Measurements from ENCODE around the gene TRAPPC12.
A peak's percentile ranks its signal among the peaks of the same experiment; 100 is the strongest.
"Not testable (repeated sequence)": the region's sequence is repeated elsewhere in the genome, so short reads cannot be mapped to it uniquely, and the experiment has no call there.

TRAPPC12 gene

DNA sequence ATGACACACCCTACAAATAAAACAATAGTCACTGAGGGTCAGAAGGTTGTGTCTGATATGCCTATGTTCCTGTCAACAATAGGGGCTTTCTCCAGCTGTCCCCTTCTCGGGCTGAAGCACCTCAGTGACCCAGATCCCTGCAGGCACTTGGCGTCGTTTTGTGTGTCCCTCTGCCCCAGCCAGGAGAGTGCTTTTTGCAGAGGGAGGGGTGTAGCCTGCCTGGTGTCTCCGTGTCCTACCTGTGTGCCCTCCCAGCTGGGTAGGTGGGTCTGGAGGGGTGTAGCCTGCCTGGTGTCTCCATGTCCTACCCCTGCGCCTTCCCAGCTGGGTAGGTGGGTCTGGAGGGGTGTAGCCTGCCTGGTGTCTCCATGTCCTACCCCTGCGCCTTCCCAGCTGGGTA lies 74.5 kb downstream of the TRAPPC12 start:
- not testable (repeated sequence) for DNase-seq (ENCODE audit: low read depth)

DNA sequence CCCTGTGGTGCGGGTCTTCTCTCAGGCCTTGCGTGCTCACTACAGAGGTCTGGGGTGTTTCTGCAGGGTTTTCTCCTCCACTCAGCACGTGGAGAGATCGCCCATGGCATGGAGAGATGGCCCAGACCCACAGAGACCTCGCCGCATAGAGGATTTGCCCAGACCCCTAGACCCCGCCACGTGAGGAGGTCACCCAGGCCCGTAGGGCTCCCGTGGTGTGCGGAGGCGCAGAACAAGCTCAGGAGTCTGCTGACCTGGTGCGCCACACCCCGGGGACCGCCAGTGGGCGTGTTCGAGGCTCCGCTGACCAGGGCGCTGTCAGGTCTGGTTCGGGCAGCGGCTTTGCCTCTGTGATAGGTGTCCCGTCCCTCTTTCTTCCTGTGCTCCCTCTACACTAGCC lies 75.3 kb downstream of the TRAPPC12 start:
- DNase-seq (ENCODE audit: low read depth), result no peak

DNA sequence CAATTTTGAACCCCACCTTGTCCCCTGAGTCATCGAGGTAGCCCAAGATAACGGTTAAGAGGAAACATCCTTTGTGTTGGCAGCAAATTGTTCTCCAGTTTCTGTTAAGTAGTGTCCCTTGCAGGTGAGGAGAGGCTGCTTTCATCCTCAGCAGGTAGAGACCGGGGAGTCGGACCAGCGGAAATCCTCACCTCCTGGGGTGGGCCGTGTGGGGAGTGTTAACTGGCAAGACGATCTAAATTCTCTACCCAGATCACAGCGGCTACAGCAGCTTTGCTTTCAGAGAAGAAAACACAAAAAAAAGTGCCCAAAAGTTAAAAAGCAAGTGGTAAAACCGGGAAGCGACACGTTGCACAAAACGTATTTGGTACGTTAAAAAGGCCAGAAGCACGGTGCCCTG lies 76.6 kb downstream of the TRAPPC12 start:
- no peak for DNase-seq (ENCODE audit: low read depth)

DNA sequence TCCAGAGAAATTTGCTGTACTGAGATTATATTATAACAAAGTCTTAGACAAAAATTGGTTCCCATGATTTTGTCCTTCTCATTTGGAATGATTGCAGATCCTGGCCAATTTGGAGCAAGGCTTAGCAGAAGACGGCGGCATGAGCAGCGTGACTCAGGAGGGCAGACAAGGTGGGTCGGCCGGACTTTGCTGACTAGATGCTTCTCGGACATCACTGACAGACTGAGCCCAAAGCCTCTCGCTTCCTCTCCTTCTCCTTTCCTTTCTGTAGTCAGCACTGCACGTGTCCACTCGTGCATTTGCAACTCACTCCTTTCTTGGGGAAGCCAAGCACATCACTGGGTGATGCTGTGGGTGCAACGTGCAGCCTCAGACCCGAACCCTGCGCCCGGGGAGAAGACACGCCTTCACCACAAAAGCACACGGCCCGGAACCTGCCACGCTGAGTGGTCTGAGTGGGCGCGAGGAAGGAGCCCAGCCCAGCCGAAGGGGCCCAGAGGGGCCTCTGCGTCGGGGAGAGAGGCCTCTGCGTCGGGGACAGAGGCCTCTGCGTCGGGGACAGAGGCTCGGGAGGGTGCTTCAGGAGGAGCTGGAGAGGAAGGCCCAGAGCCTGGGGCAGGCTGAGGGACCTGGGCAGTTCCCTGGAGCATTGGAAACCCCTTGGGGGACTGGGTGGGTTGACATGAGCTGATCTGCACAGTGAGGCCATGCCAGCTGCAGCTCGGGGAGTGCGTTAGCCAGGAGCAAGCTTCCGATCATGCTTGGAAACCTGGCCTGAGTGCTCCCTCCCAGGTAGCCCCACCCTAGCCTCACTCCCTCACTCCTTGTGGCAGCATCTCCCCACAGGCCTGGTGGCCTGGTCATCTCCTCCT lies 78.3 kb downstream of the TRAPPC12 start:
- no peak for DNase-seq (ENCODE audit: low read depth)

DNA sequence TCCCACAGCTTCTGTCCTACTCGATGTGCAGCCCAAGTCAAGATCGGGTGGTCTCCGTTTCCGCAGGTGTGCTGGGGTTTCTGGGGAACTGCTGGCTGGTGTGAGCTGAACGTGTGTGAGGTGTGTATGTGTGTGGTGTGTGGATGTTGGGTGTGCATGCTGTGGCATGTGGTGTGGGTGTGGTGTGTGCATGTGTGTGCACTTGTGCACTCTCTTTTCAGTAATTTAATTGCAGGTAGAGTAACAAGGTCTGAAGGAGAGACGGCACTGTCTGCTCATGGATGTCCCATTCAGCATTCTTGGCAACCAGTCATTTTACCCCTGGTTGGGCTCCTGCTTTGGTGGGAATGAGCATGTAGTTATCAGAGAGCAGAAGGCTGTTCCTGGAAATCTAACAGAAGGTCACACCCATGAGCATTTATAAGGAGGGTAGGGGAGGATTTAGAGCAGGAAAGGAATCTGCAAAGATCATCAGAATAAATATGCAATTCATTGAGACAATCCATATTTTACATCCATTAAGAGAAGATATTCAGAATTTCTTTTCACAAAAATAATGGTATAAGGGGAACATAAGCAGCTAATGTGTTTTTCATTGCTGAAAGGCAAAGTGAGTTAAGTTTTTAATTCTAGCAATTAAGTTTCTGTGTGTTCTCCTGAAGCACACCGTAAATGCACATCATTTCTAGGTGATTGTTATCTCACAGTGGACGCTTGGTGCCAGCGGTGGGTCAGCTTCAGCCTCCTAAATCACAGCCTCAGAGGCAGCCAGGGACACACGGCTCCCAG lies 79.1 kb downstream of the TRAPPC12 start:
- DNase-seq (ENCODE audit: low read depth), result no peak

DNA sequence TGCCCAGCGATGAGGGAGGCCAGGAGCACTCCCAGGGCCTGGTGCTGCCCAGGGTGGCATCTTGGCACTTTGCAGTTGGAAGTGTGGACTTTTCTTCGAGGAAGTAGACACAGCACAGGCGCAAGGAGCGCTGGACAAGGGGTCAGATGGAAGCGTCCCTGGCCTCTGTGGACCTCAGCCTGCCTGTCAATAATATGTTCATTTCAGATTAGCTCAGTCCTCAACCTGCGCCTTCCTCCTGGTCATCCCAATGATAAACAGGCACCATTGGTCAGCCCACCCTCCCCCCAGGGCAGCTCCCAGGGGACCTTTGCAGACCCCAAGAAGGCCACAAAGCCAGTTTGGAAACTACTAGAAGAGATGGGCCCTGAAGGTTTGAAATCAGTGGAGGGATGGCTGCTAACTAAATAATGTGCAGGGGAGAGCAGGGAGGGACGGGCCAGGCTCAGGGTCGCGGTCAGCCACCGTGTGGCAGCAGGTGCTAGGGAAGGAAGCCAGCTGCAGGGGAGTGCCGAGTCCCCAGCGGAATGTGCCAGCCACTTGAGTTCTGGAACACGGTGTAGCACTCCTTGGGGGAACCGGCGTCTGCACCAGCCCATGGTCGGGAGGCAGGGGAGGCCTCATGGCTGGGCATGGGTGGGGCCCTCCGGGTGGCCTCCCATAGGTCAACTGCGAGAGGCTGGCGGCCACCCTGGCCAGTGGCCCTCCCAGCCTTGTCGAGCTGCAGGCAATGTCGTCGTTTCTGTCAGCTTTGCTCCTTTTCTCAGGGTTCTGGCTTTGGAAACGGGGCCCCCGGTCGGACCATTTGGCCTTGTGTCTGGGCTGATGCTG lies 79.9 kb downstream of the TRAPPC12 start:
- no peak for DNase-seq (ENCODE audit: low read depth)

DNA sequence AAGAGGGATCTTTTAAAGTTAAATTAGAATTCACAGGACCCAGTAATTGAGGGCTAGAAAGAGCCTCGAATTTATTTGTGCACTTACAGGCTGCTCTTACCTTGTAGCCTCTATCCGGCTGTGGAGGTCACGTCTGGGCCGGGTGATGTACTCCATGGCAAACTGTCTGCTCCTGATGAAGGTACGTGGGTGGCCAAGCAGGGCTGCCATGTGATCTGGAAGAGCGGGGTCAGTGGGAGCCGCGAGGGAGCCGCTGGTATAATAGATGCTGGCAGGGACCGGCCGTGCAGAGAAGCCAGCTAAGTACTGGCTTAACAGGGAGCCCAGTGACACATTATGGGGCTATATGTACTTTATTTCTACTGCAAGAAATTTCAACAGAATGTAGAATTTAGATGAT lies 80.7 kb downstream of the TRAPPC12 start:
- DNase-seq (ENCODE audit: low read depth), result no peak

DNA sequence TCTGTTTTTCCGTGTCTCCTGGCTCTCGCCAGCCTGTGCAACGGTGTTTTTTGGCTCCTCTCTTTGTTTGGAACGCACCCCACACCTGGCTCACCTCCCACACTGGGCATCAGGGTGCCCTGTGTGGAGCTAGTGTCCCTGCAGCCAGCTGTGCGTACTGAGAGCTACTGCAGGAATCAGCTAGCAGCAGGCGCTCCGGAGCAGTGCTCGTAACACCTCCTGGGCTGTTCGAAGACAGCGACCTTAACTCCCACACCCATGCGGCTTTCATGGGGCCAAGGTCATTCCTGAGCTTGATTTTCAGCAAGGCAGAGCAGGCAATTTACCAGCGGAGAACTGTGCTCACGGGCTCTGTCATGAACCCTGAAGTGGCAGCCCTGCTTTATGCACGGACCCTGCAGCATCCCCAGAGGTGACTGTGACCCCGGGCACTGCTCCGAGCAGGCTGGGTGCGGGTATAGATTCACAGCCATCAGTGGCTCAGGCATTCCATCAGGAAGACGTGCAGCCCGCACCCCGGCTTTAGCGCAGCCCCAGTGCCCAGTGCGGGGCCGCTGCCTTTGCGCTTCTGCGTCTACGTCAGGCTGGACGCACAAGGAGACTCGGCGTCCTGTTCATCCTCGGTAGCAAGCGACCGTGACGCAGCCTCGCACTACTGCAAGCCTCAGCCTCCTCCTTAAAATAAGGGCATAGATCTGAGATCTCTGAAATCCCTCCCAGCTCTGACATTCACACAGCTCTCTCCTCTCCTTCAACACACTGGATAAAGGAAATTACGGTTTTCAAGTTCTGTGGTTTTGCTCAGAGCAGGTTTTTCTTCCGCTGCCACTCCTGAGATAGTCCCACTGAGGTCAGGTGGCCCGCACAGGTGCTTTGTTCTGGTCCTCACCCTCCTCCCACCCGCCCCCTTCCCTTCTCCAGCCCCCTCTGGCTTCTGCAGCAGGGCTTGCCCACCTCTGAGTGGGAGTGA lies 81.6 kb downstream of the TRAPPC12 start:
- DNase-seq (ENCODE audit: low read depth), result no peak

DNA sequence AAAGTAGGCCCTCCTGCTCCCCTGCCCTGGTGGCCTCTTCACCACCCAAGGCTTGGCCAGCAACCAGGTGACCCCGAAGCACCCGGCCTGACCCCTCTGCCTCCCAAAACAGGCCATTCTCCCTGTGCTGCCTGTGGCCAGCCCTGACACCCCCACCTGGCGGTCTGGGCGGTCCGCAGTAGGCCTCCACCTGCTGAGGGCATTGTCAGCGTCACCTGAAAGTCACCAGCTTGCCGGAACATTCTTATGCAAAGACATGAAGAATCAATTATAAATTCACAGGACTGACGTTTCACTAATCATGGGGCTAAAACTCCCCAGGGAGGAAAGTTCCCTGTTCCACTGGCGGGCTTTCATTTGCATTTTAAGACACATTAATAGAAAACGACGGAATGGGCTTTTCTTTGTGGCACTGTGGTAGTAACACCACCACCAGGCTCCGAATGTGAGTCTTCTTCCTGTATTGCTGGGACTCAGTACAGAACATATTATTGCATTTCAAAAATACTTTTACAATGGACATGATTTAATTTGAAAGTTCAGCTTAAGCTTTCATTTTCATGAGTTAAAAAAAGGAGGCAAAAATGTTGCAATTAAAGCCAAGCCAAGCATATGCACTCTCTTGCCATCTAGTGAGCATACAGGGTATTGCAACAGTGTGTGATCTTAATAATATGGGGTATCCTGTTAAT lies 82.5 kb downstream of the TRAPPC12 start:
- DNase-seq (ENCODE audit: low read depth), result peak; percentile 49

DNA sequence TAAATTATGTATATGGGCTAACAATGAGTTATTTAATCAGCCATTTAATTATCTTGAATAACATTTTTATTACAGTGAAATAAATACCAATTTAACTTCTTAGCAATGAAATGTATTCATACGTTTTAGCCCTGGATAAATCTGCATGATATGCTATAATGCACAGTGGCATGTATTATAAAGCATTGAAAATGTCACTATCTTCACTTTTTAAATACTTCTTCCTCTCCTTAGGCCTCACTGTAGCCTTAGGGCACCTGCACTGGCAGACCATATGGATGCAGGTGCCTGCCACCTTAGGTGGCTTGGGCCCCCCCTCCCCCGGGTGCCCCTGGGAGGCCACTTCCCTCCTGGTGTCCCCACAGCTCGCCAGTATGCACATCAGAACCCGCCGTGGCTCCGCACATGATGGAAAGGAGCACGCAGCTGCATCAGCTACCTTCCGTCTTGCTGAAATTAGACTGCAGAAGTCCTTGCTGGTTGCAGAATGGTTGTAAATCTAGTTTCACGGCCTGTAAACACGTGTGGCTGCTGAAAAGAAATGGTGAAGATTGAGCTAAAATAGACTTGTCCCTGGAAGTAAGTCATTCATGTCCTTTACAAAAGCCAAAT lies 83.1 kb downstream of the TRAPPC12 start:
- DNase-seq (ENCODE audit: low read depth), result no peak

DNA sequence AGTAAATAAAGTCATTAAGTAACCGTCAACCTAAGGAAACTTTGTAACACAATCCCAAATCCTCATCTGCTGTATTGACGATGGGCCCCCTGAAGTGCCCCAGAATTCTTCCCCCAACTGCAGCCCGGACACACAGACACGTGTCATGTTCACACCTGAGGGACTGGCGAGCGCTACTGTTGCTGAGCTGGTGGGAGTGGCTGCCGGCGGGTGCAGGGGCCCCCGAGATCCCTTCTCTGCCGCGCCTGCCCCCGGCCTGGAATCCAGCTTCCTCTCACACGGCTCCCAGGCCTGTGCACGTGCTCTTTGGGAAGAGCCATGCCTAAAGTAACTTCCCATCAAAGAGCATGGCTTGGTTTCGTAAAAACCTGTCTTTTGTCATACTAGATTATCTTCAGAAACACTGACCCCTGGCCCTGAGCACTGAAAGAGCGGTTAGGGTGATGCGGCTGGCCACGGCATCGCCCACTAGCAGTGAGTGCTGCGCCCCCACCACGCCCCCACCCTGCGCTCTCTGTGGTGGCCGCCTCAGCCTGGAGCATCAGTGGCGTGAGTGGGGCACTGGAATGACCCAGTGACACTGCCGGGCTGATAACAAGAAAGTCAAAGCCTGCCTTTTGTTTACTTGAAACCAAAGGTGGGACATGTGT lies 83.8 kb downstream of the TRAPPC12 start:
- DNase-seq (ENCODE audit: low read depth), result no peak

DNA sequence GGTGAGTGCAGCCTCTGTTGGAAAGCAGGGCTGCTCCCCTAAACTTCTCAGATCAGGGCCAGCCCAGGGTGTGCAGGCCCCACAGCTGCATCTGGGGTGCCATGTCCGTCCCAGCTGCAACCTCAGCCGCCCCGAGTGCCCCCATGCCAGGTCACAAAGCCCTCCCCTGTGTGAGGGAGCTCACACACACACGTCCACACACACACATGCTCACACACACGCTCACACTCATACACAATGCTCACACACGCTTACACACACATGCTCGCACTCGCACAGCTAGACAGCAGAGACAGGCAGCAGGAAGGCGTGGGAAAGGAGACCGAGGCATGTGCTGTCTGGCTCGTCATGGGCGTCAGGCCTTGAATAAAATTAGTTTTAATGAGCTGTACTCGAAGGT lies 84.5 kb downstream of the TRAPPC12 start:
- DNase-seq (ENCODE audit: low read depth), result no peak

DNA sequence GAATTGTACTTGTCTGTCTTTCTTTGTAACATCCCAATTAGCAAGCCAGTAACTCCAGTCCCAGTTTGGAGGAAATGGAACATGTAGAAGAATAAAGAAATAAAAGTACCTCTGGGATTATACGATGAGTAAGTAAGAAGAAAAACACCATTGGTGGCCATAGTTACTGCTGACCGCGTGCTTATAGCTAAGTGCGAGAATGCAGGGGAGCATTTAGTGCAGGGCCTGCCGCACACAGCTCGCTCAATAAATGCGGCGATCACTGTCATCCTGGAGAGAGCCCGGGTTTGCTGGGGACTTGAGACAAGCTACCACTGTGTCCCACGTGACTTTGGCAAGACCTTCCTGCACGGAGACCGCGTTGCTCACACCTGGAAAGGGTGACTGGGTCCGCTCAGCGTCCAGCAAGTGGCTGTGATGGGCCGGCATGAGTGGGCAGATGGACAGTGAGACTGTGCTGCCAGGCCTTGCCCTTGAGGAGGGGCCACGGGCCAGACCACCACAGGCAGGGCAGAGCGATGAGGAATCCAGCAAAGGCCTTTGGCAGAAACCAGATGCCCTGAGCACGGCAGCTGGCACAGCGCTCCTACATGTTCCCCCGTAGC lies 85.0 kb downstream of the TRAPPC12 start:
- DNase-seq (ENCODE audit: low read depth), result no peak

DNA sequence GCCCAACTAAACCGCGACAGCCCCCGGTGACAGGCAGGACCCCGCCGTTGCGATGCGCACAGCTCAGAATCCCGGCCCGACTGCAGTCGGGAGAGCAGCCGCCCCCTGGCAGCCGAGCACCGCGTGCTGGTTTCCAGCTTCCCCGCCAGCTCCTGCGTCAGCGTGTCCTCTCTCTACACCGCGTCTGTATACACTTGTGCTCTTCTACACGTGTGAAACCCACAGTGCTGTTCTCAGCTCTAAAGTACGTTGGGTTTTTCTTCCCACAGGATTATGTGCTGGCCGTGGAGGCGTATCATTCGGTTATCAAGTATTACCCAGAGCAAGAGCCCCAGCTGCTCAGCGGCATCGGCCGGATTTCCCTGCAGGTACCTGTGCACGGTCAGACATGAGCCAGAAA lies 85.8 kb downstream of the TRAPPC12 start:
- DNase-seq (ENCODE audit: low read depth), result no peak

DNA sequence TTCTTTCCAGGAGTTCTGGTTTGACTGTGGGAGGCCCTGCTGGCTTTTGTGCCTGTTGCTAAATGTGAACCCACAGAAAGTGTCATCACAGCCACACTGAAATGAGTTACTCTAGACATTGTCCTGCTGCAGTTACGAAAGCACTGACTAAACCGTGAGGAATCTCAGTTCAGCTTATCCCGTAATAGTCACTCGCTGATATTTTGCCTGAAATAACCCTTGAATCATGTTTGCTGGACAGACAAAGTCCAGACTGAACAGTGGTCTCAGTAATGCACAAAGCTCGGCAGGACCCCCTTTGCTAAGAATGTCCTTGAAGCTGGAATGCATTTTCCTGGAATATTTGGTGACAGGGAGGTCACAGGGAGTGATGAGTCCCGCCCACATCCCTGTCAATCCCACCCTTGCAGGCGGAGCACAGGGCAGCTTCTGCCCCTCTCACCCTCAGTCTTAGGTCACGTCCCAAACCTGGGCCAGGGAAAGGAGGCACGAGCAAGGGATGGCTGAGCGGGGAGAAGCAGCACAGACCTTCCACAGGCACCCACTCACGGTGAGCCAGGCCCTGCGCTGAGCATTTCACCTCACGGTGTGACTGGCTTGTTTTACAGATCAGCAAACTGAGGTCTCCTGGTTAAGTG lies 86.5 kb downstream of the TRAPPC12 start:
- peak; percentile 95 for DNase-seq (ENCODE audit: low read depth)

DNA sequence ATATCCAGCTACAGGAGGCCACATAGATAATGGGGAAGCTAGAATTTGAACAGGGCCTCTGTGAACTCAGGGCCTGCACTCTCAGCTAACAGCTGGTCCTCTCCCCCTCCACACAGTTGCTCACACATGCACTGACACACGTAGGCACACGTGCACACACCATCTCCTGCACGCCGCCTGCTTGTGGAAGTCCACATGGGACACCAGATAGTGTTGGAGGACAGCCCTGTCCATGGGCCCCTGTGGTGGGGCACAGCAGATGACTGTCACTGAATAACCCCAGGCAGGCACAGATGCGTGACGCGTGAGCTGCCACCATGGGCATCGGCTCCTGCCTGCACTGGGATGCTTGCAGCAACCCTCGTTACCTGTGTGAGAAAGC lies 87.0 kb downstream of the TRAPPC12 start:
- DNase-seq (ENCODE audit: low read depth), result no peak

DNA sequence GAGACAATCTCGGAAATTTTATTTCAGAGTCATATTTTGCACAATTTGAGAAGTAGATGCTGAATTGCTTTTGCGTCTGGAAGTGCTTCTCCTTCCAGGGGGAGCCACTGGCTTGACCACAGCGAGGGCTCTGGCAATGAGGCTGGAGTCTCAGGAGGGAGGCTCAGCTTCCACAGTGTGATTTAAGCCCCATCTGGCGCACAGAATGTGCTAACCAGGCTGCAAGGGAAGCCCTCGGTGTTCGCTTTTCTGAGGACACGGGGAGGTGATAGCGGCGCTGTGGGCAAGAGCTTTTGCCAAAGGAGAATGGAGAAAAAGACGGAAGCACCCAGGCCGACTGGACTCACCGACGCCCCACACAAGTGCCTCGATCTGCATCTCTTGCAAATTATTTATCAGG lies 87.5 kb downstream of the TRAPPC12 start:
- no peak for DNase-seq (ENCODE audit: low read depth)

DNA sequence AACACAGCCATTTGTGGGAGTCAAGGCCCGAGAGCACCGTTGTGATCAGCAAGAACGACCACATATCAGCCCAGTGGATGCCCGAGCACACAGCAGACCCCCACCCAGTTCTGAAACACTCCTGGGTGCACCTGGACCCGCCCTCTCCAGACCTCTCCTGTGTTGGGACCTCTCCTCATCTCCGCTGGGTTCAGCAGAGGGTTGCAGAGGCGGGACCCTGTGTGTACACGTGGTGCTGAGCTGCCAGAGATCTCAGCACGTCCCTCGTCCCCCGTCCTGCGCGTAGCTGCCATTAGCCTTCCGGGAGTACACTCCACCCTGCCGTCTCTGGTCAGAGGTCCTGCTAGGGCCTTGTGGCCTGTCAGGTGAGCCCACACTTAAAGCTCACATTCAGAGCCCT lies 88.2 kb downstream of the TRAPPC12 start:
- DNase-seq (ENCODE audit: low read depth), result no peak
